ENCODE measurements around the gene HOXB7.

Gene HOXB7

DNA sequence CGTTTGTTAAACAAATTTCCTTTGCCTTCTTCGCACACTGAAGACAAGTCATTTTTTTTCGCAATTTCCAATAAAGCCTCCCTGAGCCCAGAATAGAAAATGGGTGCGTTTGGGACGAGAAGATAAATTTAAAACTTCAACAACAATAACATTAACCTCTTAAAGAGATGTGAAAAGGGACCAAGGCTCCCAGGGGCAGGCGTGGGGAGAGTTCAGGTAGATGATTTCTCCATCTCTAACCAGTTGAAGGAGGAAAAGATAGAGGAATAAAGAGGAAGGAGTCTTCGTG is 31.4 kb downstream of the HOXB7 start:
- no peak for DNase-seq (ENCODE audit: low read depth)

DNA sequence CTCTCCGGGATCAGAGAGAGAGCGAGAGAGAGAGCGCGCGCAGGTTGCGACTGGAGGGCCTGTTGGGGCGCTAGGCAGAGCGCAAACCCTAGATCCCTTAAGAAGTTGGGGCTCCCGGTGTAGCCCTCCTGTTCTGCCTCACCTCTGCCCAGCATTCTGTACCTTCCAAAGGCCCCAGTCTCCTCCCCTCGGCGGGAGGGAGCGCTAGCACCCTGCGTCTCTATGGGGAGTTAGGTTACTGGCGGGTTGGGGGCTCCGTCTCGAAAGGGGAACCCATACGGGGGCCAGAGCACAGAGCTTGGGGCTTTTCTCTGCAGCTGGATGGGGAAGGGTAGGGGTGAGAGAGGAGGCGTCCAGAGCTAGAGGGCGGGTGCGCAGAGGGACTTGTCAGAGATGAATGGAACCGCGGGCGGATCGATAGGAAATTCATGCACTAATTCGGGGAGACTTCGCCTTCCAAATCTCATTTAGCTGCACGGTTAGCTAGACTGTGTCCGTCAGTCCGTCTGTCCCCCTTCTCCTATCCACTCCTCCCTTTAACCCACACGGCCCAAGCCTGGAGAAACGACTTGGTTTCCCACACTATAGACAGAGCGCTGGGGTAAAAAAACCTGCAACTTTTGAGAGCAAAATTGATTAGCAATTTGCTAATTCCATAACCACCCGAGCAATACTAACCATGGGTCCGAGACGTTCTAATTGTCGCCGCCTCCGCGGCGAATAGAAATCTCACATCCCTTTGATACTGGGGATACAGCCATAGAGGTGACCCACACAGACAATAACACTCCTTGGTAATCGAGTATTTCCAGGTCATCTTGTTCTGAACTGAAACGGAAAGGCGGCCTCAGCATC is 32.0 kb downstream of the HOXB7 start:
- DNase-seq (ENCODE audit: low read depth), result no peak

DNA sequence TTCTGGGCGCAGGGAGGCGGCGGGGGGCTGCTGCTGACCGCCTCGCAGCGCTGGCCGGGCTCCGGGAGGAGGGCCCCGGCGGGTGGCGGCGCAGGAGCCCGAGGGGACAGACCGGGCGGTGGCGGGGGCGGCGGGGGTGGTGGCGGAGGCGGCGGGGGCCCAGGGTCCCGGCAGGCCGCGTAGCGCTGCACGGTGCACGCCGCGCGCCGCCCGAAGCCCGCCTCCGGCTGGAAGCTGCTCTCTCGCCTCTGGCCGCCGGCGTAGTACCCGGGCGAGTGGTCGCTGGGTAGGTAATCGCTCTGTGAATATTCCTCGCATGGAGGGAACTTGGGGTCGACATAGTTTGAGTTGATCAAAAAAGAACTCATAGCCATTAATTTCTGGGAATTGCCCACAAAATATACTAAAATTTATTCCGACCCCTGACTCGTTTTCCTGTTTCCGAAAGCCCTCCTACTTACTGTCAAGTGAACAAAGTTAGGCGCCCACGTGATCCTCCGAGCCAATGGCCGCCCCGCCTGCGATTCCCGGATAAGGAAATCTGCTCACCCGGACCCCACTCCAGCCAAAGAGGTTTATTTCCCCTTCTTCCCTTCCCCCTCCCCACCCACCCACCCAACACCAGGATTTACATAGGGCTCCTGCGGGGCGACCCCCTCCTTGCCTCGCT is 32.7 kb downstream of the HOXB7 start, which contains the start of gene HOXB4:
Gene HOXB4 (minus strand): TSS at position 405 of the 670 bp plus-strand sequence. CDS start 31 bp downstream, at position 374.
- DNase-seq (ENCODE audit: low read depth), result peak; percentile 40

GRCh38 chr17:48577330-48577945 is 33.4 kb downstream of the HOXB7 start:
- DNase-seq (ENCODE audit: low read depth), result no peak

GRCh38 chr17:48576479-48577309 is 34.1 kb downstream of the HOXB7 start:
- no peak for DNase-seq (ENCODE audit: low read depth)

DNA sequence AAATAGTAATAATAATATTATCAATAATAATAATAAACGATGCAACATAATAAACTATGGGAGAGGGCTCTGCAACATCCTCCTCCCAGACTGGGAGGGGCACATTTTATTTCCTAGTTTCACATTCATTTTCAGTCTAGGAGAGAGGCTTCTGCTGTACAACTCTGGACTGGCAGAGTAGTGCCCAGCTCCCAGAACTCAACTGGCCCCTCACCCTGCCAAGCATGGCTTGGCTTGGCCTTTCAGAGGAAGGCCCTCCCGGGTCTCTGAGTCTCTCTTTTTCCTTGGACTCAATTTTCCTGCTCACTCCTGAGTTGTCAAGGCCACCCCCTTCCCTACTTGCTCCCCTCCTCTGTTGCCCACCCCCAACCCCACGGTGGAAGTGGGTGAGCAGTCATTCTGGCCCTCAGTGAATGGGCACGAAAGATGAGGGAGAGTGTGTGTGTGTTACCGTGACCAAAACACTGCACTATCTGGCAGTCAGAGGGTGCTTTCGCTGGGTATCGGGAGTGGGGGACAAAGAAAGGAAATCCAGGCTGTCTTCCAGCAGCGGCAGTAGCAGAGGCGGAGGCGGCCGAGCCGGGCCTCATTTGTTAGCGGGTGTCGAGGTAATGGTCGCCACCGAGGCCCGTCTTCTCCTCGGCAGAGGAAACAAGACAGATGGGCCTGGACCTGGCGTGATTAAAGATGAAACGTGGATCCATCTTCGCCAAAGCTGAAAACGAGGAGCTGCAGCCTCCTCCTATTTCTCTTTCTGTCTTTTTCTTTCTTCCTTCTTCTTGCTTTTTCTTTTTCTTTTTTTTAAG is 34.9 kb downstream of the HOXB7 start:
- DNase-seq (ENCODE audit: low read depth), result no peak

GRCh38 chr17:48575066-48575582 is 35.7 kb downstream of the HOXB7 start:
- no peak for DNase-seq (ENCODE audit: low read depth)

DNA sequence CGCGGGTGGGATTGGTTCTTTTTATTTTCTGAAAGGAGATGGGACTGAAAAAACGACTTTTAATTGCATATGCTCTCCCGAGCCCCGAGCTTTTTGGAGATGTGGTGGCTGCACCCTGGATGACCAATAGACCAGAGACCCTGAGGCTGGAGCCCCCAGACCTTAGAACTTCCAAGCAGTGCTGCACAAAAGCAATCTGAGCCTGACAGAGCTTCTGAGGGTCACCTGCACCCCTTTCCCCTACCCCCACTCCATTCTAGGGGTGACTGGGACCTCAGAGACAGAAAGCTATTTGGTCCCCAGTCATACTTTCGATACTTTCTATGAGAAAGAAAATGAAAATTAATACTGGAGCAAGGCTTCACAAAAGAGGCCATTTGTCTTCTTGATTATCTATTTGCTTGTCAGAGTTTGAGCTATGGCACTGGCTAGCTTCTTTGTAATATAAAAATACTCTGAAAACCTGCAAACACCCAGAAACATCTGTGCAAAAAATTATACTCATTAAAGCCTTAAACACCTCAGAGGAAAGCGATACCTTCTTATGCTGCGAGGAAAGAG is 36.2 kb downstream of the HOXB7 start:
- no peak for DNase-seq (ENCODE audit: low read depth)

DNA sequence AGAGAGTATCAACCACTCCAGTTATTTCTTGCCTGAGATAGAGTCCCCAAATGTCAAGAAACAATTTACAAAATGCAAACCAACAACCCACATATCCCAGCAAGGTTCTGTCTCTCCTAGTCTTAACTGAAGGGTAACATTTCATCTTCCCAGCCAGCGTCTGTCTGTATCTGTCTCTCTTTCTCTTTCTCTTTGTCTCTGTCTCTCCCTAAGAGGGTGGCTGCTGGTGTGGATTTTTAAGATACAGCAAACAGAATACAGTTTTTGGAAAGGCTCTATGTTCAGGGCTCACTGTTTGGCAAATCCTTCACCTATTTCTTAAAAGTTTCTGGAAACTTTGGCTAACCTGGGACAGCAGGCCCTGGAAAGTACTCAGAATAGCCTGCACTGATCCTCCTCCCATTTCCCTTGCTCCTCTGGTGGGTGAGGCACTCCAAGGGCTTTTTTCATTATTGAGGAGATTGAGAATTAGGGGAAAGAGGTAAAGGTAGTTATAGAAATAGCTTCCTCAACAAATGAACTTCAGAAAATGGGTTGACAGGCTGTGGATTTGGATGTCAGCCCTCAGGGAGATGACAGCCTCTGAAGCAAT is 38.9 kb downstream of the HOXB7 start:
- no peak for DNase-seq (ENCODE audit: low read depth)

DNA sequence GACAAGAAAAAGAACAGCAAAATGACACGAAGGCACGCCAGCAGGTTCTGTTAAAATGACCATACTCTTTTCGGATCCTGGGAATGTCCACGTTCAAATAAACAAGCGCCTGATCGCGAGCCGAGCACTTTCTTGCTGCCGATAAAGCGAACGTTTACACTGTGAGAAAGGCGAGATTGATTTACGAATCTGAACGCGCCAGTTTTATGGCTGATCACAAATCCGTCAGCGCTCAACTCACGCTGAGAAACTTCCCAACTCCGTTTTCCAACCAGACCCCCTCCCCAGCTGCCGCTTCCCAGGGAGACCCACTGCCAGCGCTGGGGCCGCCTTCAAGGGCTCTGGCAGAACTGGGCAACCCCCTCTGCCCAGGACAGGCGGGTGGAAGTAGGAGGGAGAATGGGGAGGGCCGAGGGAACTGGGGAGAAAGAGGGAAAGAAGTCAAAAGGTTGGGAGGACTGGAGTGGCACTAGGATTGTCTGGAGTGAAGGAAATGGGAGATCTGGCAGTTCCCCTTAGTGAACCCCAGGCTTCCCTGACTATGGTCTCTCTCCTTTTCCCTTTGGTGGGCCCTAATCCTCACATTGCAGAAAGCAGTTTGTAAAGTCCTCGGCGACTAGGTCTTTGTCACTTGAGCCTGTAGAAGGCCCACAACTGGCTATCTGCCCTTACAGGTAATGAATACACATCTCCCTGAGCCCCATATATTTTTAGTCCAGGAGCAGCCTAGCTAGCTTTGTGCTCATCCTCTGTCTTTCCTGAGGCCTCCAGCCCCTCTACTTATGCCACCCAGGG is 39.6 kb downstream of the HOXB7 start:
- DNase-seq (ENCODE audit: low read depth), result no peak

DNA sequence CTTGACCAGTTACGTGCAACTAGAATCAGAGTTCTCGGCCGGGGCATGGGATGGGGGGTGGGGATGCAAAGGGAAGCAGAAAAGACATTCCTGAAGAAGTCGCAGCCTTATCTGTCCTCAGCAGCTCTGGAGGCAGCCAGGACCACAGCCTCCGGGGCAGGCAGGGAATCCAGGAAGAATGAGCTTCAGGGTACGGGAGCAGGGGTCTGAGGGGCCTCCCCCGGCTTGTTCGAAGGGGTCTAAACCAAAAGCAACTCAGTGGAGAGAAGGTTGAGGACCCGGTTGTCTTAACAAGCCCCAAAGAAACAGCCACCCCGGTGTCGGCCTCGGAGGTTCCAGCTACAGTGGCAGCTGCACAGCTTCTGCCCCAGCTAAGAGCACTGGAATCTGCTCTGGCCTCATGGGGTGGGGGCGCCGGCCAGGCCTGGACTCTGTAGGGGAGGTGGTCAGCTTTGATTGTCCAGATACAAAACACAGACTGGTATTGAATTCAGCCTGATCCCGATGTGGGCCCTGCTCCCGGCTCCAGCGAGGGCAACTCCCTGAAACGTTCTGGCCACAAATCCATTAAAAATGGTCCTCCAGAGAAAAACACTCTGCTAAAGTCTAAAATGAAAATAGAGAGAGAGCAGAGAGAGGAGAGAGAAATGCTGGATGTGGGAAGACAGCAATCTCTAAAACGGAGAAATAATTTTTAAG is 40.3 kb downstream of the HOXB7 start:
- DNase-seq (ENCODE audit: low read depth), result no peak

DNA sequence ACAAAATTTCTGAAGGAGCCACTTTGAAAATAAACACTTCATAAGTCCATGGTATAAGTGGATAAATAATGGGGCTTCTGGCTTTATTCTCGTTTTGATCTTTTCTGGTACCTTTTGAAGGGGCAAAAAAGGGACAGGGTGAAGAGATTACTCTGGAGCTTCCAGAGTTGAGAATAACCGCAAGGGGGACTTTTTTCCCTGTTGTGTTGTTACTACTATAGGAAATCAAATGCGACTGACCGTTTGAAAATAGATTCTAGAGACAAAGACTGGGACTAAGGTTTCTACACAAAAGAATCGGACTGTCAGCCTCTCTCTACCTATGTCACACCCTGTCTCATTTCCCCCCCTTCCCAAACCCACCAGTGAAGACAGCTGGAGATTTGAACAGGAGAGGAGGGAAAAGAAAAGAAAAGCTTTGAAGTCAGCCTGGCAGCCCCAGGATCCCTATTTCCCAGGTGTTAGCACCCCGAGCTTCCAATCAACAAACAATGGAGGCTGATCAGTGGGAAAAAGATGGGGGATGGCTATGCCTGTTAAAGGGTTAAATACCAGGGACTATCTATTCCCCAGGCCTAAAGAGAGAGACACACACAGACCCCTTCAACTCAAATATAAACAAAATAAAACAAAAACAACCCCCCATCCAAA is 41.0 kb downstream of the HOXB7 start:
- no peak for DNase-seq (ENCODE audit: low read depth)

DNA sequence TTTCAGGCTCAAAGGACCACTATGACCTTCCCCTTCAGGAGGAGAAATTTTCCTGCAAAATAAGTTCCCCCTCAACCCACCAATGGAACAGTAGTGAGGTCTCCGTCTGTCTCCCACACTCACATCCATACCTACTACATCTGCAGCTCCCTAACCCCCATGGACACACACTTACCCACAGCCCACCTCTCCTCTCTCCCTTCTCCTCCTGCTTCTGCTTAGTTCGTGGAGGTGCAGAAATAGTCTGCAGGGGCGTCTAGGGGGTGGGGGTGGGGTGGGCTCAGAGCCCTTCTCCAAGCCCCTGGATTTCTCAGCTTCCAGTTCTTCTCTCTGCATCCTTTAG is 41.6 kb downstream of the HOXB7 start:
- no peak for DNase-seq (ENCODE audit: low read depth)

- no peak for DNase-seq (ENCODE audit: low read depth)
Measured at GRCh38 chr17:48568499-48569239, 42.1 kb downstream of the HOXB7 start.

- DNase-seq (ENCODE audit: low read depth), result no peak
Measured at GRCh38 chr17:48567646-48568354, 43.0 kb downstream of the HOXB7 start.

- no peak for DNase-seq (ENCODE audit: low read depth)
Measured at GRCh38 chr17:48567209-48567608, 43.6 kb downstream of the HOXB7 start.

DNA sequence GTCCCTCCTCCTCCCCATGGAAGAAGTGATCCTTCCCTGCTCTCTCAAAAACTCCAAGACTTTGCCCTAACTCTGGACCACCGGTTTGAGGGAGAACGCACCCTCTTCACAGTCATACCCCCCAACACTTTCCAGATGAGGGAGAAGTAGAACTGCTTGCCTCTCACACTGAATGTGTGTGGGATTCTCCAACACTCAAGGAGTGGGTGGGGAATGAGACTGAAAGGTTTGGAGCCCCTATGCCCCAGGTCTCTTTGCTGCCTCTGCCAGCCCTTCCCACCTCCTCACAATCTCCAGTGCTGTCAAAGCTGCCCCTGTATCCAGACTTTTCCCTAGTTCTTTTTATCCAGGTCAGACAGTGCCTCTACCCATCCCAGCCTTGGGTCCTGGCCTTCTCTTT is 44.1 kb downstream of the HOXB7 start:
- no peak for DNase-seq (ENCODE audit: low read depth)

Data from stimulated activated CD8-positive, alpha-beta memory T cell treated with anti-CD3 and anti-CD28 coated beads, Interleukin-15, amount 100 ng/mL, for 1 hour (primary cell).